ENCODE data around the gene TMC3.

The TMC3 gene

GRCh38 chr15:81310480-81310879 is 63.5 kb downstream of the TMC3 start:
- DNase-seq (ENCODE audit: low read depth), result no peak
- no peak overlapping the region for H3K4me3 ChIP-seq (ENCODE audit: low read length)
- no peak for TF ChIP-seq CTCF (conservative IDR thresholded peaks at IDR 0.05; ENCODE audit: low read length)

- DNase-seq (ENCODE audit: low read depth), result no peak
- no peak for TF ChIP-seq CTCF (conservative IDR thresholded peaks at IDR 0.05; ENCODE audit: low read length)
- no peak overlapping the region for H3K4me3 ChIP-seq (ENCODE audit: low read length)
These were observed 64.2 kb downstream of the TMC3 start for GRCh38 chr15:81309647-81310450.

GRCh38 chr15:81308260-81308659 is 65.8 kb downstream of the TMC3 start:
- no peak for TF ChIP-seq CTCF (conservative IDR thresholded peaks at IDR 0.05; ENCODE audit: low read length)
- no peak overlapping the region for H3K4me3 ChIP-seq (ENCODE audit: low read length)
- no peak for DNase-seq (ENCODE audit: low read depth)

- no peak overlapping the region for H3K4me3 ChIP-seq (ENCODE audit: low read length)
- peak; percentile 69 for DNase-seq (ENCODE audit: low read depth)
- TF ChIP-seq CTCF (conservative IDR thresholded peaks at IDR 0.05; ENCODE audit: low read length), result no peak
These were observed 69.8 kb downstream of the TMC3 start for GRCh38 chr15:81304226-81304625.

GRCh38 chr15:81303244-81304225 is 70.5 kb downstream of the TMC3 start:
- DNase-seq (ENCODE audit: low read depth), result no peak
- H3K4me3 ChIP-seq (ENCODE audit: low read length), result no peak overlapping the region
- no peak for TF ChIP-seq CTCF (conservative IDR thresholded peaks at IDR 0.05; ENCODE audit: low read length)

- no peak overlapping the region for H3K4me3 ChIP-seq (ENCODE audit: low read length)
- TF ChIP-seq CTCF (conservative IDR thresholded peaks at IDR 0.05; ENCODE audit: low read length), result no peak
- no peak for DNase-seq (ENCODE audit: low read depth)
These were observed 71.3 kb downstream of the TMC3 start for GRCh38 chr15:81302701-81303109.

All from AG10803 (cell line).